ENCODE data around the gene FAM186B.

Gene FAM186B

DNA sequence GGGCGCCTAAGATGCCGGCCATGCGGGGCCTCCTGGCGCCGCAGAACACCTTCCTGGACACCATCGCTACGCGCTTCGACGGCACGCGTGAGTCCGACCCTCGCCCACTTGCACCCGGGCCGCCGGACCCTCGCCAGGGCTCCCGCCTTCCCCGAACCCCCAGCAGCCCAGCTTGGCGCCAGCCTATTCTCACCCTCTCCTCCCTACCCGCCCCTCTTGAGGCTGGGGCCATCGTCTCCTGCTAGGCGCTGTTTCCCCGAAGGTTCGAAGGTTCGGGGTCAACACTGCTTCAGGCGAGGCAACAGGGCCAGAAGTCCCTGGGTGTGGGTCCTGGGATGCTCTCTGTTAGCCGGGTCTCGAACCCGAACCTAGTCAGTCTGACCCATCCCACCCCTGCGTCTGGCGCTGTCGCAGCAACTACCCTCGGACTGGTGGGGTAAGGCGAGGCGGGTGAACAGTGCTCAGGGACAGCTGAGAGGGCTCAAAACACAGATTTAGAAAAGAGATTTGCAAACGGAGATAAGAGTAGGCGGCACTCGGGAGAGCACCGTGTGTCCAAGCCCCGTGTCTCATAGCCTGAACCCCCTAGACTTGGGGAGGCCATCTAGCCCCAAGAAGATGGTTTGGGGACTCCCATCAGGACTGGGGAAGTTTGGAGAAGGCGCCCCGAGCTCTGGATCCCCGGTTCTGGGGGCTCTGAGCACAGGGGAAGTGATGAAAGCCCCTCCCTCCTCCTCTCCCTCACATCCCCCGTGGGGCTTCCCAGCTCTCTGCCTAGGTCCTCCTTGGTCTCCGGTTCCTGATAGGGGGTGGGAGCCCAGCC, 65.8 kb downstream of the FAM186B start:
- no peak overlapping the region for H3K4me3 ChIP-seq (ENCODE audit: low read depth, low read length)
- TF ChIP-seq, protein P1, sequence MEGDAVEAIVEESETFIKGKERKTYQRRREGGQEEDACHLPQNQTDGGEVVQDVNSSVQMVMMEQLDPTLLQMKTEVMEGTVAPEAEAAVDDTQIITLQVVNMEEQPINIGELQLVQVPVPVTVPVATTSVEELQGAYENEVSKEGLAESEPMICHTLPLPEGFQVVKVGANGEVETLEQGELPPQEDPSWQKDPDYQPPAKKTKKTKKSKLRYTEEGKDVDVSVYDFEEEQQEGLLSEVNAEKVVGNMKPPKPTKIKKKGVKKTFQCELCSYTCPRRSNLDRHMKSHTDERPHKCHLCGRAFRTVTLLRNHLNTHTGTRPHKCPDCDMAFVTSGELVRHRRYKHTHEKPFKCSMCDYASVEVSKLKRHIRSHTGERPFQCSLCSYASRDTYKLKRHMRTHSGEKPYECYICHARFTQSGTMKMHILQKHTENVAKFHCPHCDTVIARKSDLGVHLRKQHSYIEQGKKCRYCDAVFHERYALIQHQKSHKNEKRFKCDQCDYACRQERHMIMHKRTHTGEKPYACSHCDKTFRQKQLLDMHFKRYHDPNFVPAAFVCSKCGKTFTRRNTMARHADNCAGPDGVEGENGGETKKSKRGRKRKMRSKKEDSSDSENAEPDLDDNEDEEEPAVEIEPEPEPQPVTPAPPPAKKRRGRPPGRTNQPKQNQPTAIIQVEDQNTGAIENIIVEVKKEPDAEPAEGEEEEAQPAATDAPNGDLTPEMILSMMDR (IDR thresholded peaks at IDR 0.05; ENCODE audit: borderline replicate concordance, insufficient read depth, low read depth, low read length) = no peak

DNA sequence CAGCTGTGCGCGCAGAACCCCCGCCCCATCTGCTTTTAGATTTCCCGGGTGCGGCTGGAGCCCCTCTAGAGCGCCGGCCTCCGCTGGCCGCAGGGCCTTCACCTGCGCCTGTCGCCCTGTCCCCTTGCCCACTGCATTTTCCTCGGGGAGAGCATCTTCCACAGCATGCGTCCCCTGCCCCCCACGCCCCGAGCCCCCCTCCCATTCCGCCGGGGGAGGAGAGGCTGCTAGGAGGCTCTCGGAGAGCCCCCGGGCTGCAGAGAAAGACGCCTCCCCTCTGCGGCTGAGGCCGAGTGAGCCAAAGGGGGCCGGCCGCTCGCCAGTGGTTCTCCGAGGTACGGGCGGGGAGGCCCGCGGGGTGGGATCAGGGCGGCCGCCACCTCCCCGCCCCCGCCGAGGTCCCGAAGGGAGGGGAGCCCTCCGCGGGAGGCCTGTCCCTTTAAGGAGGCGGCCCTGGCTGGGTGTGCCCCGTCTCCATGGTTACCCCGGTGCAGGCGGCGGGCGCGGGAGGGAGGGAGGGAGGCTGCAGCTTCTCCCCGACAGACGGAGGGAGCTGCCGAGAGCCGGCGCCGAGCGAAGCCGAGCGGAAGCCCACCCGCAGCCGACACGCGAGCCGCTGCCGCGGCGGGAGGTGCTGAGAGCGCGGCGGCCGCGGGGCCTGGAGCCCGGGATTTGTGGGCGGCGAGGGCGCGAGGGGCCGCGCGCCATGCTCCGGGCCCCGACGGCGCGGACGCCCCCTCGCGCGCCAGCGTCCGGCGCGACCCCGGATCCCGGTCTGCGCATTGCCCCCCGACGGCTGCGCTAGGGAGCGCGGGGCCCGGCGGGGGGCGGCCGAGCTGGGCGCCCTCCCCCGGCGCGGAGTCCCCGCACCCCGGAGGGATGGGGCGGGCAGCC, 66.7 kb downstream of the FAM186B start, which contains the start of gene KCNH3:
Gene KCNH3, plus strand, starts transcription at position 521 of the 894 bp plus-strand sequence. CDS start 387 bp downstream, outside the sequence.
- peak within 1 kb of the TSS; percentile 42 for H3K4me3 ChIP-seq (ENCODE audit: low read depth, low read length)
- TF ChIP-seq, protein P1 (IDR thresholded peaks at IDR 0.05; ENCODE audit: borderline replicate concordance, insufficient read depth, low read depth, low read length) = no peak

DNA sequence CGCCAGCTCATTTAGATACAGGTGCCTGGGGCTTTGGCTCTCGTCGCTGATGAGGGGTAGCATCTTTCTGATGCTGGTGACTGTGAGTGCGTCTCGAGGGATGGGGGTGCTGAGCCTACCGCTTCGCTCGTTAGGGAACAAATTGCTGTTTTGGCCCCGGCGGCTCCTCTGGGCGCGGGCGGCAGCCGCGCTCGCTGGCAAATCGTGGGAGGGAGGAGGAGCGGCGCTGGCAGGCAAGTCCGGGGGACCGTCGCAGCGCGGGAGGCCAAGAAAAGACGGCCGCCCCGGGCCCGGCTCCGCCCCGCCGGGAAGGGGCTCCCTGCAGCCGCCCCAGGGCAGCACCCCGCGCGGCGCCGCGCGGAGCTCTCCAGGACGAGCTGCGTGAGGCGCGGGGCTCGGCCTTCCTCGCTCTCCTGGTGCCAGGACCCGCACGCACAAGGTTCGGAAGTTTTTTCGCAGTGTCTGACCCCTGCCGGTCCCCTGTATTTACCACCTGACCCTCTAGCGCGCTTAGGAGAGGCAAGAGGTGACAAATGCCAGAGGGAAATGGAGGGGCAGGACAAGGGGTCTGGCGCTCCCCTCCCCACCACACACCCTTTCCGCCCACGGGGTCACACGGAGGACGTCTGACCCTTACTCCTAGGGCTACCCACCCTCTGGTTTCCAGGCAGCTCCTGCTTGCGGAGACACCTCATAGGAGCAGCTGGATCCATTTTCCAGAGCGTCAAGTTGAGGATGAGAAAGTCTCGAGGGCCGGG, 67.5 kb downstream of the FAM186B start:
- H3K4me3 ChIP-seq (ENCODE audit: low read depth, low read length) = peak overlapping the region; percentile 31

More for the DNA sequence above, 67.5 kb downstream of the FAM186B start:
- TF ChIP-seq, protein P1 (IDR thresholded peaks at IDR 0.05; ENCODE audit: borderline replicate concordance, insufficient read depth, low read depth, low read length) = 0 out of 2 replicates have a peak, but pooled peaks have one; percentile 1
